ENCODE measurements around the gene F2RL3.

F2RL3 gene

GRCh38 chr19:16875584-16876555 is 12.9 kb upstream of the F2RL3 start:
- DNase-seq = no peak

- DNase-seq = no peak
Measured at GRCh38 chr19:16876904-16877361, 11.9 kb upstream of the F2RL3 start.

- no peak for DNase-seq
Measured at GRCh38 chr19:16877581-16877980, 11.2 kb upstream of the F2RL3 start.

- DNase-seq = no peak
Measured at GRCh38 chr19:16878181-16878965, 10.4 kb upstream of the F2RL3 start.

GRCh38 chr19:16880884-16881554 is 7.8 kb upstream of the F2RL3 start:
- no peak for DNase-seq

- DNase-seq = peak; percentile 12
Measured at GRCh38 chr19:16882146-16882545, 6.7 kb upstream of the F2RL3 start.

GRCh38 chr19:16883522-16883921 is 5.3 kb upstream of the F2RL3 start:
- no peak for DNase-seq

GRCh38 chr19:16885166-16885565 is 3.6 kb upstream of the F2RL3 start:
- DNase-seq = no peak

- DNase-seq = peak; percentile 81
Measured at GRCh38 chr19:16886305-16886880, 2.4 kb upstream of the F2RL3 start.

- DNase-seq = no peak
Measured at GRCh38 chr19:16887353-16888265, 1.2 kb upstream of the F2RL3 start.

- no peak for DNase-seq
Measured at GRCh38 chr19:16889366-16889882, 625 bp downstream of the F2RL3 start.

- no peak for DNase-seq
Measured at GRCh38 chr19:16889883-16890460, 1.2 kb downstream of the F2RL3 start.

GRCh38 chr19:16890461-16891184 is 1.8 kb downstream of the F2RL3 start:
- DNase-seq = no peak

- DNase-seq = no peak
Measured at GRCh38 chr19:16891696-16892382, 3.0 kb downstream of the F2RL3 start.

GRCh38 chr19:16892436-16892835 is 3.6 kb downstream of the F2RL3 start:
- DNase-seq = no peak

- no peak for DNase-seq
Measured at GRCh38 chr19:16892868-16893685, 4.3 kb downstream of the F2RL3 start.

GRCh38 chr19:16893686-16893989 is 4.8 kb downstream of the F2RL3 start:
- peak; percentile 15 for DNase-seq

- no peak for DNase-seq
Measured at GRCh38 chr19:16894080-16894479, 5.3 kb downstream of the F2RL3 start.
